ENCODE results near the gene JSRP1. TPM values are rescaled to one million over a fixed set of nuclear protein-coding genes. Genes with fewer than 3 reads are reported as not detected.
A peak's percentile ranks its signal among the peaks of the same experiment; 100 is the strongest.
"Not testable (repeated sequence)": the region's sequence is repeated elsewhere in the genome, so short reads cannot be mapped to it uniquely, and the experiment has no call there.

JSRP1 gene
- total RNA-seq, 6 experiments from 2014 or later = 0.28 to 0.81 (median 0.42) TPM; not detected in 3

GRCh38 chr19:2282062-2282861 is 26.0 kb upstream of the JSRP1 start, which contains the start of gene PEAK3:
Gene PEAK3 (minus strand): TSS chr19:2282175. CDS start chr19:2280931, 1,244 bp downstream.
- DNase-seq (peak; percentile 74 to 89 (median 83)), ATAC-seq (peak; percentile 75 to 91 (median 88))
- TF ChIP-seq, protein P1, sequence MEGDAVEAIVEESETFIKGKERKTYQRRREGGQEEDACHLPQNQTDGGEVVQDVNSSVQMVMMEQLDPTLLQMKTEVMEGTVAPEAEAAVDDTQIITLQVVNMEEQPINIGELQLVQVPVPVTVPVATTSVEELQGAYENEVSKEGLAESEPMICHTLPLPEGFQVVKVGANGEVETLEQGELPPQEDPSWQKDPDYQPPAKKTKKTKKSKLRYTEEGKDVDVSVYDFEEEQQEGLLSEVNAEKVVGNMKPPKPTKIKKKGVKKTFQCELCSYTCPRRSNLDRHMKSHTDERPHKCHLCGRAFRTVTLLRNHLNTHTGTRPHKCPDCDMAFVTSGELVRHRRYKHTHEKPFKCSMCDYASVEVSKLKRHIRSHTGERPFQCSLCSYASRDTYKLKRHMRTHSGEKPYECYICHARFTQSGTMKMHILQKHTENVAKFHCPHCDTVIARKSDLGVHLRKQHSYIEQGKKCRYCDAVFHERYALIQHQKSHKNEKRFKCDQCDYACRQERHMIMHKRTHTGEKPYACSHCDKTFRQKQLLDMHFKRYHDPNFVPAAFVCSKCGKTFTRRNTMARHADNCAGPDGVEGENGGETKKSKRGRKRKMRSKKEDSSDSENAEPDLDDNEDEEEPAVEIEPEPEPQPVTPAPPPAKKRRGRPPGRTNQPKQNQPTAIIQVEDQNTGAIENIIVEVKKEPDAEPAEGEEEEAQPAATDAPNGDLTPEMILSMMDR (IDR thresholded peaks at IDR 0.05) = no peak
- peak; percentile 30 for TF ChIP-seq POLR2A (IDR thresholded peaks at IDR 0.05)
- 23% methylated on average over 16 of the region's 41 CpGs for WGBS (ENCODE audit: insufficient coverage, low coverage, low lambda C conversion rate, missing lambda C conversion rate)
- H3K27ac ChIP-seq = peak within 1 kb of the TSS; percentile 40 to 63 (median 47)
- H3K36me3 ChIP-seq = no peaks in the 10 kb centered on the region
- H3K4me1 ChIP-seq = no peaks in the 10 kb centered on the region
- no peaks in the 10 kb centered on the region for H3K9me3 ChIP-seq
- H3K4me3 ChIP-seq = peak within 1 kb of the TSS in 2 of 3 donors; percentile 14 to 37
- no peaks in the 10 kb centered on the region for H3K27me3 ChIP-seq
- intact Hi-C loops (cut with DNase I) = no loop called here

DNA sequence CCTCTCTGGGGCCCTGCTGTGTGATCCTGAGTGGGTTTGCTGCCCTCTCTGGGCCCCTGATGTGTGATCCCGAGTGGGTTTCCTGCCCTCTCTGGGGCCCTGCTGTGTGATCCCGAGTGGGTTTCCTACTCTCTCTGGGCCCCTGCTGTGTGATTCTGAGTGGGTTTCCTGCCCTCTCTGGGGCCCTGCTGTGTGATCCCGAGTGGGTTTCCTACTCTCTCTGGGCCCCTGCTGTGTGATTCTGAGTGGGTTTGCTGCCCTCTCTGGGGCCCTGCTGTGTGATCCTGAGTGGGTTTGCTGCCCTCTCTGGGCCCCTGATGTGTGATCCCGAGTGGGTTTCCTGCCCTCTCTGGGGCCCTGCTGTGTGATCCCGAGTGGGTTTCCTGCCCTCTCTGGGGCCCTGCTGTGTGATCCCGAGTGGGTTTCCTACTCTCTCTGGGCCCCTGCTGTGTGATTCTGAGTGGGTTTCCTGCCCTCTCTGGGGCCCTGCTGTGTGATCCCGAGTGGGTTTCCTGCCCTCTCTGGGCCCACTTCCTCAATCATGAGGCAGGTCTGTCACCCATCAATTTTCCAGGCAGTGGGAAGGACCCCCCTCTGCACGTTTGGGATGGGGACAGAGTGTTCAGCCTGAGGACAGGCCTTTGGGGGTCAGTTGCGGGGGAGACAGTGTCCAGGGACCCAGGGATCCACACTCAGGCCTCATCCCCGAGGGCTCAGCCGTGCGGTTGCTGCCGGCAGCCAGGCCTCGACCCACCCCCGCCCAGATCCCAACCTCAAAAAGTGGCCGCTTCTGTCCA is 25.2 kb upstream of the JSRP1 start:
- H3K36me3 ChIP-seq; H3K4me1 ChIP-seq; intact Hi-C loops (cut with DNase I); H3K9me3 ChIP-seq; H3K27me3 ChIP-seq: not testable (repeated sequence)
- 18% methylated on average over 3 of the region's 16 CpGs for WGBS (ENCODE audit: insufficient coverage, low coverage, low lambda C conversion rate, missing lambda C conversion rate)
- H3K4me3 ChIP-seq = peak overlapping the region in 1 of 3 donors; percentile 37
- ATAC-seq (peak in 1 of 4 donors; percentile 9), DNase-seq (peak in 1 of 3 donors; percentile 58)
- H3K27ac ChIP-seq = peak overlapping the region; percentile 40 to 63 (median 47)

DNA sequence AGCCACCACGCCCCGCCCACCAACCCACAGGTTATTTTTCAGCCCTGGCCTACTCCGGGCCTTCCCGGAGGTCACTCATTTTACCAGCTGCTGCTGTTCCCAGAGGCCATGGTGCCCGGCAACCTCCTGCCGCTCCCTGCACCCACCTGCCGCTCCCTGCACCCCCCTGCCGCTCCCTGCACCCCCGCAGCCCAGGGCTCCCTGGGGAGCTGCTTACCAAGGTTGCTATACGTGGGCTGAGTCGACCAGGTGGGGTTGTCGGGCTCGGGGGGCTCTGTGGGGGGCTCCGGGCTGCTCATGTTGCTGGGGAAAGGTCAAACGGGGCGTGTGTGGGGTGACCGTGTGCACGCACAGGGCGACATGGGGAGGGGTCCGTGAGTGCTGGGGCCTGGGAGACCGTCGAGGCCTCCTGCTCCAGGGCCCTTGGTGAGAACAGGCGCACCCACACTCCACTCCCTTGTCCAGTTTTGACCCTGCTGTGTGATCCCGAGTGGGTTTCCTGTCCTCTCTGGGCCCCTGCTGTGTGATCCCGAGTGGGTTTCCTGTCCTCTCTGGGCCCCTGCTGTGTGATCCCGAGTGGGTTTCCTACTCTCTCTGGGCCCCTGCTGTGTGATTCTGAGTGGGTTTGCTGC is 24.5 kb upstream of the JSRP1 start:
- Histone ChIP-seq H3K9me3 (no peaks in the 10 kb centered on the region), H3K36me3 (no peaks in the 10 kb centered on the region), H3K27me3 (no peaks in the 10 kb centered on the region), H3K4me3 (no peak overlapping the region), H3K27ac (no peak overlapping the region), H3K4me1 (no peaks in the 10 kb centered on the region)
- intact Hi-C loops (cut with DNase I) = no loop called here
- 83% methylated on average over 6 of the region's 26 CpGs for WGBS (ENCODE audit: insufficient coverage, low coverage, low lambda C conversion rate, missing lambda C conversion rate)
- no peak for DNase-seq
- TF ChIP-seq POLR2A (IDR thresholded peaks at IDR 0.05) = no peak
- TF ChIP-seq, protein P1 (IDR thresholded peaks at IDR 0.05) = no peak
- ATAC-seq = no peak

DNA sequence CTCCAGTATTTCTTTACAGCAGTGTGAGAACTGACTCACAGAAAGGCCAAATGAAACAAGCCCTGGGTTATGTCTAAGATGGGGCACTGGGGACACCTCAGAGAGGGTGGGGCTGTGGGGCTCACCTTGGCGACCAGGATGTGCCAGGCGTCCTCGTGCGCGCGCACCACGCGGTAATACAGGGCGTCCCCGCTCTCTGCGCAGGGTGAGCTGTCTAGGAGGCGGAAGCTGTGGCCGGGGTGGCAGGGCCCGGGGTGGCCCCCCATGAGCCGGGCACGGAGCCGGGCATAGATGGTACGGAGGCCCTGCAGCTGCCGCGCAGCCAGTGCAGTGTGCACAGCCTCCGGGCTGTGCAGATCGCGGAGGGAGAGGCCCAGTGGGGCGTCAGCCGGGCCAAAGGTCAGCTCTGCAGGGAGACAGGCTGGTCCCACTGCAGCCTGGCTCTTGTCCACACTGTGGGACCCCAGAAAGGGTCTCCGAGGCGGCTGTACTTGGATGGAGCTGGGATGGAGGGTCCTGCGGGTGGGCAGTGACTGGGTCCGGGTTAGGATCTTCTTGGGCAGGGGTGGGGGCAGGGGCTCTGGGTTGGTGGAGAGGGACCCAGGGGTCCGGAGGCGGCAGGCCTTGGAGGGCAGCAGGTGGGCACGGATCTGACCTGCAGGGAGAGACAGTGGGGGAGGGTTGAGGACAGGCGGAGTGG is 22.4 kb upstream of the JSRP1 start:
- Histone ChIP-seq H3K36me3 (no peaks in the 10 kb centered on the region), H3K9me3 (no peaks in the 10 kb centered on the region), H3K27ac (no peak overlapping the region), H3K4me3 (no peak overlapping the region), H3K27me3 (no peaks in the 10 kb centered on the region), H3K4me1 (peaks cover 0 to 7% (median under 1%) of the 10 kb centered on the region in 4 donors)
- intact Hi-C loops (cut with DNase I) = no loop called here
- DNase-seq (no peak), ATAC-seq (no peak)
- TF ChIP-seq, protein P1 (IDR thresholded peaks at IDR 0.05) = no peak
- TF ChIP-seq POLR2A (IDR thresholded peaks at IDR 0.05) = no peak
- 66% methylated on average over 16 of the region's 33 CpGs for WGBS (ENCODE audit: insufficient coverage, low coverage, low lambda C conversion rate, missing lambda C conversion rate)
